Inferior parietal cortex (tissue), 1 donor: Measurements from ENCODE around the gene IPCEF1.

Experiments
- DNase-seq: peaks from one replicate; pipeline ENCODE4 v3.0.0-alpha.2; 2016; ENCODE audit errors: extremely low spot score

Gene IPCEF1

DNA sequence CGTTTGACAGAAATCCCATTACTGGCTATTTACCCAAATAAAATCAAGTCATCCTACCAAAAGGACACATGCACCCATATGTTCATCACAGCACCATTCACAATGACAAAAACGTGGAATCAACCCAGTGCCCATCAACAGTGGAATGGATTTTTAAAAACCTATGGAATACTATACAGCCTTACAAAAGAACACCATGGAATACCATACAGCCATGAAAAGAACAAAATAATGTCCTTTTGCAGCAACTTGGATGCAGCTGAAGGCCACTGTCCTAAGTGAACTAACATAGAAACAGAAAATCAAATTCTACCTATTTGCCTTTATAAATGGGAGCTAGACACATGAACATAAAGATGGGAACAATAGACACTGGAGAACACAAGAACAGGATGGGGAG lies 17.4 kb upstream of the IPCEF1 start:
- DNase-seq = no peak

DNA sequence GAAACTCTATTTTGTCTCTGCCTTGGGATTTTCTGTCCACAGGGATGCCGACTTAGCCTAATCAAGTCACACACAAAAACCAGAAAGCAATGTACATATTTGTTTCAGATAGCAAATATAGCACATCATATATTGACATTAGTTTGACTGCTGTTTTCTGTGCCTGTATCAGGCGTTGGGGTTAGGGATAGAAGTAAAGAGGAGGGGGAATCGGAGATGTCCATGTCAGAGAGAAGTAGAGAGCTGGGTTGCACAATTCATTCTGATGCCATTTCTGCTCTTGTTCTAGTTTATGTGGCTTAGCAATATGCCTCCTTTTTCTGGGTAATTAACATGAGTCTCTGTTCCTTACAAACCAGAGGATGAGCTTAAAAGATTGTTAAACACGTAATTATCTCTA lies 14.7 kb upstream of the IPCEF1 start:
- DNase-seq = no peak

DNA sequence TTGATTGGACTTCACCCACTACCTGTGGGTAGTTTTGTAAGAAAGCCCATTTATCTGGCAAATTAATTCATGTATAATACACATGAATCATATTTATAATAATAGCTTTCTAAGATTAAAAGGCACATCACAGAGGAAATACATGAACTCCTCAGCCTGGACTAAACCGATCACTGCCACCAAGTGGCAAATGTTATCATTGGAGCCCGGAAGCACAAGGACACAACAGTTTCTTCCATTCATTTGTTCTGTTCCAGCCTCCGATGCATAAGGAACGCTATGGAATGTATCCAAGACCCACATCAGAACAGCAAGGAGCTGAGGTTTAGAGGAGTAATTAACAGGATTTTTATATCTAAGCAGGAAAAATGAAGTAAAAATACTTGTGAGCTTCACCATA lies 13.9 kb upstream of the IPCEF1 start:
- DNase-seq = peak; percentile 72

DNA sequence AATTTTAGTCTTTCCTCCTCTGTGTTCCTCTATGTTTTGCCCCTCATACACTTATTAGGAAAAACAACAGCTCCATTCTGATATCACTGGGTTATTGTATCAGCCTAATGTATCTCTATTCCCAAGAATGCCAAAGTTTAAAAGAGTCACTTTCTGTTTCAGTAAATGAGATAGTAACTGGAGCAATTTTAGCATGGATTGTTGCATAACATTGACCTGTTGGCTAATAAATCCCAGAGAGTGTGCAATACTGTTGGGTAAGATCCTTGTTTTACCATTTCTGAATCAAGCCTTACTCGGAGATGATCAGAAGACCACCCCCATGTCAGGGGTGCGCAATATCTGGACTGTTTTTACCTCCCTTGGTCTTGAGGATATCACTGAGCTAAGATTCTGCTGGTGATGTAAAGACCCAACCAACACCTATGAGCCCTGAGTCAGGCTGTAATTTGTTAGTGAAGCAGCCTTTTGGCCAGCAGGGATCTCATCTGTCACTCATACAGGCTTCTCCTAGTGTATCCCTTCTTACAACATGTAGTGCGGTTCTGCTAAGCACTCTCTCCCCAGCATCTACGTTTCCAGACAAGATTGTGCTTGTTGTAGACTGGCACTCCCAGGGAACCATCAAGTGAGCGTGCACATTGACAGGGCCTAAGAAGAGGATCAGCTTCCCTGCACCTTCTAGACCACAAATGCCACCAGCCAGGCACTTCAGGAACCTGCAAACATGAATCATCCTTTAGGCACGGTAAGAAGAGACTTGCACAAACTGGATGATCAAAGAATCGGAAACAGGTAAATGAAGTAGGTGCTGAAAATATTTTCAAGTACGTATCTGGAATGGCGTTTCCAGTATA lies 11.5 kb upstream of the IPCEF1 start:
- DNase-seq = no peak

- no peak for DNase-seq
These were observed 10.7 kb upstream of the IPCEF1 start for GRCh38 chr6:154367336-154367735.

DNA sequence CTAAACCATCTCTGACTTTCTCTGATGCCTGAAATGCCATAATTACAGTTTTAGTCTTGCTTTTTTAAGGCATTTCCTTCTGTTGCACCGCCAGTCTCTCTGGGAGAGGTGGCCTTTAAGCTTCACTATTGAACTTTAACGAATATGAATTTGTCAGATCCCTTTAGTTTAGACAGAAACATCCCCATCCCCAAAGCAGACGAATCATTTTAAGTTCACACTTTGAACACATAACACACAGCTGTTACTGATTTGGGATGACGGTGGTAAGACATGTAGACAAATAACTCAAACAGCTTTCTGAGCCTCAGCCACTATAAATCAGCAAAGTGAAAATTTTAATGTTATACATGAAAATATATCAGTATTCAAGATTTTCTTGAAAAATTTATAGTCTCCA lies 7.2 kb upstream of the IPCEF1 start:
- DNase-seq = no peak

DNA sequence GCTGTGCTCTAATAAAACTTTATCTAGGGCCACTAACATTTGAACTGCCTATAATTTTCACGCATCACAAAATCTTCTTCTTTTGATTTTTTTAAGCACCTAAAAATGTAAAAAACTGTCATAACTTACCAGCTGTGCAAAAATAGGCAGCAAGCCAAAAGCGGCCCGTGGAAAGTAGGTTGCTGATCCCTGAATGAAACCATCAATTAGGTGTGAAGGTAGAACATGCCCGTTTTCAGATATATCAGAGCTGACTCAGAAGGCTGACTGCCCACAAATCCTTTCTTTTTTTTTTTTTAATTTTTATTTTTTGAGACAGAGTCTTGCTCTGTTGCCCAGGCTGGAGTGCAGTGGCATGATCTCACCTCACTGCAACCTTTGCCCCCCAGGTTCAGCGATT lies 4.9 kb upstream of the IPCEF1 start:
- no peak for DNase-seq

- no peak for DNase-seq
These were observed 3.9 kb upstream of the IPCEF1 start for GRCh38 chr6:154360476-154360875.

DNA sequence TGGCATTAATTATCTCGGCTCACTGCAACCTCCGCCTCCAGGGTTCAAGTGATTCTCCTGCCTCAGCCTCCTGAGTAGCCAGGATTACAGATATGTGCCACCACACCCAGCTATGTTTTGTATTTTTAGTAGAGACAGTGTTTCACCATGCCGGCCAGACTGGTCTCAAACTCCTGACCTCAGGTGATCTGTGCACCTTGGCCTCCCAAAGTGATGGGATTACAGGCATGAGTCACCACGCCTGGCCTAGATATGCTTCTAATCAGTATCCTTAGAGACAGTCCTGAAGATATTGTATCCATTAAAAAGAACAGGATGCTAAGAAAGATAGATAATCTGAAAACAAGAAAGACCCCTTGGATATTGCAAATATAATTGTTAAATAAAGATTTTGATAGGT lies 3.1 kb upstream of the IPCEF1 start:
- DNase-seq = no peak

DNA sequence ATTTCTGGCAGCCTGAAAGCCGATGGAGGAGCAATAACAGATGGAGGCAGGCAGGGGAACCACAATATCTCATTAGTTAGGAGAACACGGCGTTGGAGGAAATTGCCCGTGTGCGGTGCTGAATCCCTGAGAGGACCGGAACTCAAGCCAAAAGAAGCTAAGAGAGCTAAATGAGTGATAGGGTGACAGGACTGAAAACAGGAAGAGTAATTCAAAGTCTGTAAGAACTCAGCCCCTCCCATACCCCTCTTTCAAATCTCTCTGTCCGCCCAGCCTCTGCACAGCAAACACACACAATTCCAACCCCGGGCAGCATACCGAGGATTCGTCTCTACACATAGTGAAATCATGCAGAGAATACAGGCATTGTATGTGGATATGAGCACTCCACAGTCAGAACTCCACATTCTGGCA lies 2.6 kb upstream of the IPCEF1 start:
- no peak for DNase-seq

DNA sequence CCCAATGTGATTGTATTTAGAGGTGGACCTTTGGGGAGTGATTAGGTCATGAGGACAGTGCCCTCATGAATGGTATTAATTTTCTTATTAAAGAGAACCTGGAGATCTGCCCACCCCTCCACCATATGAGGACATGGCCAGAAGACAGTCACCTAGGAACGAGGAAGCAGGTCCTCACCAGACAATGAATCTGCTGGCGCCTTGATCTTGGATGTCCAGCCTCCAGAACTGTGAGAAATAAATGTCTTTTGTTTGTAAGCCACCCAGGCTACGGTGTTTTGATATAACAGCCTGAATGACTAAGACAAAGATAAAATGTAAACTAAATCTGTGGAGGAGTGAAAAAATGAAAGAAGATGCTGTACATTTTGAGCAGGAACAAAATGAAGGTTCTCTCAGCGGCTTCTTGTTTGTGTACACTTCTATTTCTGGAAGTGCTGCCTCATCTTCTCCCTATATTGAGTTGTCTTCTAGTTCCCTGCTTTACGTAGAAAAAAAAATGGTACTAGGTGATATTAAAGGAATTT lies 1.5 kb upstream of the IPCEF1 start:
- DNase-seq = no peak

DNA sequence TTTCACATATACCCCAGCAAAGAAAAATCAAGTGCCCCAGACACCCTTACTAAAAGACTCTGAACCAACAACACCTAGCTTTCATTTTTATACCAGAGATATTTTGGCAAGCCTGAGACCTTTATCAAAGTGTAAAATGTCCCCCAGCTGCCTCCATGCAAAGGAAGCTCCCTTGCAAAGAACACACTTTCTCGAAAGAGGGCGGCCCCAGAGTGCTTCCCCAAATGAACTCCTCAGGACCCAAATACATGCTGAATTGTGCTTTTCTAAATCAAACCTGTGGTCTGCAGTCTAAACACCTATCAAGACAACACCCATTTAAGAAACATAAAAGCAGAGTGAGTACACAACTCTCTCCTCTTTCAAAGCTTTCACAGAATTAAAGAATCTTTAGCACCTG lies 490 bp downstream of the IPCEF1 start:
- DNase-seq = no peak

DNA sequence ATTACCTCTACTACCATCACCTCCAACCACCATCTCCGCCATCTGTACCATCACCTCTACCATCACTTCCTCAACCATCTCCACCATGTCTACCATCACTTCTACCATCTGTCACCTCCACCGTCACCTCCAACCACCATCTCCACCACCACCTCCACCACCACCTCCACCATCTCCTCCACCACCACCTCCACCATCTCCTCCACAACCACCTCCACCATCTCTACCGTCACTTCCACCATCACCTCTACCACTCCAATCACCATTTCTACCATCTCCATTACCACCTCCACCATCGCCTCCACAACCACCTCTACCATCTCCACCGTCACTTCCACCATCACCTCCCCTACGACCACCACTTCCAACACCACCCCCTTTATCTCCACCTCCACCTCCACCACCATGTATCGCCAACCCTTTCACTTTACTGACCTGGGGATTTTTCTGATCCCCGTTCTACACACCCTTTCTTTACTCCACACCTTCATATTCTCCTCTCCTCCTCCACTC lies 2.3 kb downstream of the IPCEF1 start:
- DNase-seq = no peak

DNA sequence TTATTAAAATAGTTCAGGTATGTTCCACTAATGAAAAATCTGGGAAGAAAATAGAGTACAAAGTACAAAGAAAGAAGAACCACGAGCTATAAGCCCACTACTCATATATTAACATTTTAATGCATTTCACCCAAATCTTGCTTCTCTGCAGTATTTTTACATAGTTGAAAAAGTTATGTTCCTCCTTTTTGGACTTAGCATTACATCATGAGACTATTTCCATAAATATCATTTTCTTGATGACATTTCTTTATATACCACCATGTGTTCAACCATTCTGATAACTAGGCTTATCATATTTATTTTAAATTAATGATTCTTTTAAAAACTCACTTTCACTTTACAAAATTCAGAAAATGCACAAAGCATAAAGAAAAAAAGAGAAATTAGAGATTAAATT lies 3.0 kb downstream of the IPCEF1 start:
- DNase-seq = no peak

DNA sequence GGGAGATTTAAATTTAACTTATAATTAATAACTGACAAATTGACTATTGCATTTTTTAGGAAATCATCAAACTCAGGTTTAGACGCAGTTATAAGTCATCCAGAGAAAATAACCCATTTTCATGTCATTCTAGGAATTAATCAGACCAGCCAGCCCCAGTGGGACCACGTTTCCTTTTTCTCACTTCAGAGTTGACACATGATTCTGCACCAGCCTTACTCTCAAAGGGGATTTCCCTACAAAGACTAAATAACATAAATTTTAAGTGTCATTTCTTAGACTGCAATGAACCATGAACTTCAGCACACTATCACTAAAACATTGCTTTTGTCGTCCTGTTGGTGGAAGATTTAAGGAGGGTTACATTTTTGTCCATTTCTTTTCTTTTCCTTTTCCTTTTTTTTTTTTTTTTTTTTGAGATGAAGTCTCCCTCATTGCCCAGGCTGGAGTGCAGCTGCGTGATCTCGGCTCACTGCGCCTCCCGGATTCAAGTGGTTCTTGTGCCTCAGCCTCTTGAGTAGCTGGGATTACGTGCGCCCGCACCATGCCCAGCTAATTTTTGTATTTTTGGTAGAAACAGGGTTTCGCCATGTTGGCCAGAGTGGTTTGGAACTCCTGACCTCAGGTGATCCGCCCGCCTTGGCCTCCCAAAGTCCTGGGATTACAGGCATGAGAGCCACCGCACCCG lies 3.6 kb downstream of the IPCEF1 start:
- no peak for DNase-seq

GRCh38 chr6:154350293-154350692 lies 6.3 kb downstream of the IPCEF1 start:
- no peak for DNase-seq

DNA sequence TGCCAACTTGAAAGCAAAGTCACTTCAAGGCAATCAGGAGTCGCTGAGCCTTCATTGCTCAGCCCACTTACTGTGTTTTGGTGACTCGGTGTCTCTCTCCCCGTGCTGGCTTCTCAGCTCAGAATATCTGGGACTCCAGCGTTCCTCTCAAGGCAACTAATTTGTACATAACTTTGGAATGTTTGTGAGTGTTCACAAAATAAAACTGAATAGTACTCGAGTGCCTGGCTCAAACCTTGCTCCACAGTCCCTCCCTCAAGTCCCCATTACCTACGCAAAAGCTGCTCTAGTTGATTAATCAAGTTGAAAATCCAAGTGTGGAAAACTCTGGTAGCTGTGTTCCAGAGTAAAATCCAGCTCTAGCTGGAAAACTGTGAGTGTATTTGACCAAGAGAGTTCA lies 8.6 kb downstream of the IPCEF1 start:
- DNase-seq = no peak

GRCh38 chr6:154345811-154346210 lies 10.8 kb downstream of the IPCEF1 start:
- DNase-seq = no peak

- peak; percentile 41 for DNase-seq
These were observed 12.9 kb downstream of the IPCEF1 start for GRCh38 chr6:154343473-154344308.

GRCh38 chr6:154341871-154342270 lies 14.7 kb downstream of the IPCEF1 start:
- DNase-seq = no peak

DNA sequence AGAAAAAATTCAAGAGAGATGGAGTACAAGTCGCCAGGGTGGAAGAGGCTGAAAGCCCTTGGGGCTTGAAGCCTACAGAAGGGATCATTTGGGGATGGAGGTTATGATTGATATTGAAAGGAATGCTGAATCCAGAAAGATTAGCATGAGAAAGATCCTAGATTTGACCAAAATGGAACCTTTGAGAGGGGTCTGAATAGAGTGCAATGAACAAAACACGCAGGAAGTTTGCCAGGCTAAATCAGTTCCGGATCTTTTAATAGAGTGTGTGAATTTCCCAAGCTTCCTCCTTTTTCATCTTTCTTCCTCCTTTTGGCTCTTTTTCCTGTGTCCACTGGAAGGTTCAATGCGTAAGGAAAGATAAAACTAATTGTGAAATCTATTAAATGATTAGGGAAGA lies 15.3 kb downstream of the IPCEF1 start:
- DNase-seq = no peak

DNA sequence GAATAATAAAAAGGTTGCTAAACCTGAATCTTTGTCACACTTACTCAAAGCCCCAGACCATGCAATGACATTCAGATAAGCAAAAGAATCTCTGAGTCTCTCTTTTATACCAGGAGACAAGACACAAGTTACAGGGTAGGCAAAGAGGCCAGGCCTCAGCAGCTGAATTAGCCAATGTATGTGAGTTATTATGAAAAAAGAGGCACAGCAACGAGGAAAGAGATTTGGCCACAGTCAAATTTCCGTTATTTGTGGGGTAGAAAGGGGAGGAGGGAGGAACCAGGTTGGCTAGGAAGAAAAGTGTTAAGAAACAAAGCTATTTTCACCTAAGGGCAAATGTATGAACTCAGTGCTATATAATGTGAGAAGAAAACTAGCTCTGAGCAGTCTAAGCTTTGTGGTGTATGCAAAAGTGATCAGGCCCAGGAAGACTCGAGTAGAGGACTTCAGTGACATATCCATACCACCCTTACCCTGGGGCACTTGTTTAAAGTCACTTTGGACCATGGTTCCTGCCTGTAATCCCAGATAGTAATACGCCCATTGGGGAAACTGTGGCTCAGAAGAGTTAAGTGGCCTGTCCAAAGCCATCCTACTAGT lies 19.1 kb downstream of the IPCEF1 start:
- no peak for DNase-seq
